GM19023 (cell line): ENCODE measurements around the gene ZNF839.
"Not testable (repeated sequence)": the region's sequence is repeated elsewhere in the genome, so short reads cannot be mapped to it uniquely, and the experiment has no call there.

Source experiments
- ATAC-seq: cut with Tn5 transposase; IDR thresholded peaks from one replicate; pipeline ENCODE4 v1.9.1; 2021; ENCODE audit warnings: mild to moderate bottlenecking, moderate library complexity; ENCODE audit not compliant: unreplicated experiment

ZNF839 gene

GRCh38 chr14:102319351-102320032 is at the start of gene ZNF839:
Gene ZNF839, plus strand, starts transcription at chr14:102319746. Its CDS starts 20 bp downstream, at chr14:102319766.
- peak; percentile 56 for ATAC-seq

- ATAC-seq = no peak
Measured at GRCh38 chr14:102272392-102272791, 47.2 kb upstream of the ZNF839 start.

GRCh38 chr14:102275866-102276265 is 43.7 kb upstream of the ZNF839 start:
- ATAC-seq = no peak

GRCh38 chr14:102277874-102278630 is 41.5 kb upstream of the ZNF839 start:
- ATAC-seq = no peak

GRCh38 chr14:102278631-102278935 is 41.0 kb upstream of the ZNF839 start:
- no peak for ATAC-seq

GRCh38 chr14:102279282-102279681 is 40.3 kb upstream of the ZNF839 start:
- ATAC-seq = no peak

- no peak for ATAC-seq
Measured at GRCh38 chr14:102279688-102280348, 39.7 kb upstream of the ZNF839 start.

GRCh38 chr14:102280376-102280962 is 39.1 kb upstream of the ZNF839 start:
- ATAC-seq = no peak

- no peak for ATAC-seq
Measured at GRCh38 chr14:102282751-102283465, 36.6 kb upstream of the ZNF839 start.

GRCh38 chr14:102283631-102284129 is 35.9 kb upstream of the ZNF839 start:
- no peak for ATAC-seq

GRCh38 chr14:102285106-102285505 is 34.4 kb upstream of the ZNF839 start:
- ATAC-seq = no peak

GRCh38 chr14:102288139-102288538 is 31.4 kb upstream of the ZNF839 start:
- no peak for ATAC-seq

- ATAC-seq = no peak
Measured at GRCh38 chr14:102292441-102292840, 27.1 kb upstream of the ZNF839 start.

GRCh38 chr14:102293781-102294180 is 25.8 kb upstream of the ZNF839 start:
- no peak for ATAC-seq

- no peak for ATAC-seq
Measured at GRCh38 chr14:102295270-102295669, 24.3 kb upstream of the ZNF839 start.

GRCh38 chr14:102297436-102298170 is 21.9 kb upstream of the ZNF839 start:
- ATAC-seq = no peak

- ATAC-seq = not testable (repeated sequence)
Measured at GRCh38 chr14:102298303-102299070, 21.1 kb upstream of the ZNF839 start.

- ATAC-seq = no peak
Measured at GRCh38 chr14:102303664-102304063, 15.9 kb upstream of the ZNF839 start.
